HCT116 (cell line): Measurements from ENCODE around the gene NFAT5. TPM values are rescaled to one million over a fixed set of nuclear protein-coding genes. Genes with fewer than 3 reads are reported as not detected.

Source experiments
- ATAC-seq: fragments of 200-7000 bp; cut with Tn5 transposase; 2 replicates; pipeline ENCODE4 v1.9.1; 2020; ENCODE audit warnings: mild to moderate bottlenecking, moderate library complexity
- BruUV-seq: library from RNA; stranded (reverse); fragments of 400-500 nt; replicated peaks from 2 replicates; lab custom pipeline; 2021; lab: Mats Ljungman, UMichigan
- CTCF ChIA-PET: fragments of 300-600 bp; sonication (Branson Sonifier 250); formaldehyde crosslinking; loops from one replicate; lab custom pipeline; 2021; ENCODE audit warnings: antibody characterized with exemption; lab: Charles Lee
- POLR2A ChIA-PET: fragments of 300-600, 350-600 bp; sonication (Branson Sonifier 250); formaldehyde crosslinking; loops from one replicate; lab custom pipeline; 2021; ENCODE audit warnings: antibody characterized with exemption; lab: Charles Lee
- RAD21 ChIA-PET, 2 experiments: fragments of 300-600 bp; sonication (Branson Sonifier 250); formaldehyde crosslinking; loops; one replicate each; lab custom pipeline; 2023; ENCODE audit warnings: low total read pairs in 2 of 2; ENCODE audit not compliant: uncharacterized antibody in 2 of 2, unreplicated experiment in 2 of 2, low non-redundant PET in 1 of 2; lab: Charles Lee
- DNase-seq: peaks from one replicate; pipeline ENCODE4 v3.0.0-alpha.2; 2010; ENCODE audit warnings: low read depth, low spot score
- H2AFZ ChIP-seq: fragments of 200-600 bp; shearing (Covaris generic), sonication (generic); 2 replicates; pipeline ENCODE4 v1.6.1; 2017; ENCODE audit warnings: low read depth, mixed run types, mixed read lengths, antibody characterized with exemption, low read length; ENCODE audit not compliant: poor library complexity, severe bottlenecking
- H3K27ac ChIP-seq: 2 replicates; pipeline ENCODE4 v1.5.1; 2012; ENCODE audit warnings: low read depth, low read length
- H3K27me3 ChIP-seq: fragments of 200-600 bp; sonication (generic); 2 replicates; pipeline ENCODE4 v1.6.1; 2016; ENCODE audit warnings: mixed run types, low read length, mixed read lengths; ENCODE audit not compliant: insufficient read depth
- H3K36me3 ChIP-seq, 2 experiments: fragments of 200-500 bp in 1 of 2; fragments of 200-600 bp in 1 of 2; sonication (Bioruptor generic) in 1 of 2; sonication (generic) in 1 of 2; 2 replicates each; pipeline versions ENCODE4 v1.5.1 to v1.6.1; 2014 to 2016; ENCODE audit warnings: low read length in 2 of 2, inconsistent platforms in 1 of 2, mixed read lengths in 1 of 2, mixed run types in 1 of 2; ENCODE audit not compliant: insufficient read depth in 2 of 2, control insufficient read depth in 1 of 2
- H3K4me1 ChIP-seq, 2 experiments: fragments of 200-600 bp in 1 of 2; sonication (generic) in 1 of 2; 2 replicates each; pipeline versions ENCODE4 v1.5.1 to v1.6.1; 2012 to 2017; ENCODE audit warnings: low read length in 2 of 2, inconsistent platforms in 1 of 2, mild to moderate bottlenecking in 1 of 2, mixed read lengths in 1 of 2, mixed run types in 1 of 2, moderate library complexity in 1 of 2; ENCODE audit not compliant: insufficient read depth in 2 of 2, control insufficient read depth in 1 of 2
- H3K4me2 ChIP-seq: fragments of 200-600 bp; sonication (generic); 2 replicates; pipeline ENCODE4 v1.6.1; 2017; ENCODE audit warnings: mixed run types, low read length, mixed read lengths
- H3K4me3 ChIP-seq, 2 experiments: fragments of 200-600 bp in 1 of 2; sonication (generic) in 1 of 2; replicated peaks in 1 of 2; 2 replicates each; pipeline ENCODE4 v1.5.1; 2011 to 2016; ENCODE audit warnings: low read length in 2 of 2, control low read depth in 1 of 2, low read depth in 1 of 2, mild to moderate bottlenecking in 1 of 2, mixed read lengths in 1 of 2, mixed run types in 1 of 2
- H3K79me2 ChIP-seq: fragments of 200-600 bp; sonication (generic); 2 replicates; pipeline ENCODE4 v1.6.1; 2017; ENCODE audit warnings: mild to moderate bottlenecking, mixed run types, low read length, moderate library complexity, mixed read lengths; ENCODE audit not compliant: insufficient read depth
- H3K9ac ChIP-seq: fragments of 200-600 bp; sonication (generic); 2 replicates; pipeline ENCODE4 v1.6.1; 2016; ENCODE audit warnings: low read length, mixed read lengths
- H3K9me2 ChIP-seq: fragments of 200-600 bp; sonication (generic), shearing (Covaris generic); 2 replicates; pipeline ENCODE4 v1.6.1; 2017; ENCODE audit warnings: mixed run types, mild to moderate bottlenecking, moderate library complexity; ENCODE audit not compliant: insufficient read depth
- H3K9me3 ChIP-seq, 2 experiments: fragments of 200-500 bp in 1 of 2; fragments of 200-600 bp in 1 of 2; sonication (Bioruptor generic) in 1 of 2; sonication (generic) in 1 of 2; 2 replicates each; pipeline ENCODE4 v1.6.1; 2014 to 2017; ENCODE audit warnings: low read length in 2 of 2, mixed read lengths in 2 of 2, inconsistent platforms in 1 of 2, low read depth in 1 of 2, mild to moderate bottlenecking in 1 of 2, mixed run types in 1 of 2, moderate library complexity in 1 of 2; ENCODE audit not compliant: control insufficient read depth in 1 of 2, insufficient read depth in 1 of 2
- H4K20me1 ChIP-seq: fragments of 200-600 bp; sonication (generic), shearing (Covaris generic); 2 replicates; pipeline ENCODE4 v1.6.1; 2017; ENCODE audit warnings: mixed run types, mild to moderate bottlenecking, moderate library complexity; ENCODE audit not compliant: insufficient read depth
- CBX3 ChIP-seq: IDR thresholded peaks from 2 replicates; pipeline ENCODE4 v1.6.1; 2012; ENCODE audit warnings: low read depth
- CEBPB ChIP-seq: IDR thresholded peaks from 2 replicates; pipeline ENCODE4 v1.6.1; 2012; ENCODE audit warnings: low read depth
- EZH2 ChIP-seq: fragments of 200-600 bp; sonication (generic); IDR thresholded peaks from 2 replicates; pipeline ENCODE4 v1.6.1; 2017; ENCODE audit warnings: antibody characterized with exemption, mixed run types
- EZH2phosphoT487 ChIP-seq: fragments of 200-600 bp; IDR thresholded peaks from 2 replicates; pipeline ENCODE4 v1.6.1; 2018; ENCODE audit warnings: antibody characterized with exemption, borderline replicate concordance
- SIN3A ChIP-seq: IDR thresholded peaks from 2 replicates; pipeline ENCODE4 v1.6.1; 2012; ENCODE audit warnings: low read depth
- SP1 ChIP-seq: IDR thresholded peaks from 2 replicates; pipeline ENCODE4 v1.6.1; 2012; ENCODE audit warnings: low read depth
- intact Hi-C: fragments of 100-400 bp; cut with micrococcal nuclease; formaldehyde crosslinking; loops from 2 replicates; pipeline ENCODE4 v1.10.0; 2022
- total RNA-seq: library from RNA; stranded (reverse); gene quantifications from one replicate; pipeline ENCODE4 v1.2.1, GENCODE V29; 2021; ENCODE audit not compliant: unreplicated experiment

The NFAT5 gene
- total RNA-seq, 1 experiment from 2014 or later, result 67.4 TPM

GRCh38 chr16:69534720-69535119 is 31.0 kb upstream of the NFAT5 start:
- Histone ChIP-seq H3K27ac (no peak overlapping the region), H2AFZ (no peak overlapping the region), H3K9me2 (no peaks in the 10 kb centered on the region), H3K4me3 (no peak overlapping the region), H3K9me3 (no peaks in the 10 kb centered on the region), H3K9ac (peak overlapping the region; percentile 28; the same call in 1 of the 2 replicates), H3K4me1 (peaks cover 56 to 72% of the 10 kb centered on the region in 2 experiments), H3K36me3 (no peaks in the 10 kb centered on the region)
- ATAC-seq, result no peak
- ChIA-PET CTCF (no interaction called here), RAD21 (no interaction called here)
- TF ChIP-seq CBX3, result peak; percentile 56; the same call in 1 of the 2 replicates
- TF ChIP-seq EZH2, result no peak
- TF ChIP-seq, all 23 proteins: peak for 1
- DNase-seq, result no peak
- Histone ChIP-seq H3K4me2 (peak overlapping the region; percentile 29), H3K27me3 (no peaks in the 10 kb centered on the region), H4K20me1 (no peaks in the 10 kb centered on the region), H3K79me2 (no peaks in the 10 kb centered on the region)
- no TSS peak for BruUV-seq
- POLR2A ChIA-PET, result no interaction called here
- intact Hi-C loops, result loop anchor here (5.0 kb wide), 1 partner anchor 127 kb away; no protein-coding TSS in a partner anchor

DNA sequence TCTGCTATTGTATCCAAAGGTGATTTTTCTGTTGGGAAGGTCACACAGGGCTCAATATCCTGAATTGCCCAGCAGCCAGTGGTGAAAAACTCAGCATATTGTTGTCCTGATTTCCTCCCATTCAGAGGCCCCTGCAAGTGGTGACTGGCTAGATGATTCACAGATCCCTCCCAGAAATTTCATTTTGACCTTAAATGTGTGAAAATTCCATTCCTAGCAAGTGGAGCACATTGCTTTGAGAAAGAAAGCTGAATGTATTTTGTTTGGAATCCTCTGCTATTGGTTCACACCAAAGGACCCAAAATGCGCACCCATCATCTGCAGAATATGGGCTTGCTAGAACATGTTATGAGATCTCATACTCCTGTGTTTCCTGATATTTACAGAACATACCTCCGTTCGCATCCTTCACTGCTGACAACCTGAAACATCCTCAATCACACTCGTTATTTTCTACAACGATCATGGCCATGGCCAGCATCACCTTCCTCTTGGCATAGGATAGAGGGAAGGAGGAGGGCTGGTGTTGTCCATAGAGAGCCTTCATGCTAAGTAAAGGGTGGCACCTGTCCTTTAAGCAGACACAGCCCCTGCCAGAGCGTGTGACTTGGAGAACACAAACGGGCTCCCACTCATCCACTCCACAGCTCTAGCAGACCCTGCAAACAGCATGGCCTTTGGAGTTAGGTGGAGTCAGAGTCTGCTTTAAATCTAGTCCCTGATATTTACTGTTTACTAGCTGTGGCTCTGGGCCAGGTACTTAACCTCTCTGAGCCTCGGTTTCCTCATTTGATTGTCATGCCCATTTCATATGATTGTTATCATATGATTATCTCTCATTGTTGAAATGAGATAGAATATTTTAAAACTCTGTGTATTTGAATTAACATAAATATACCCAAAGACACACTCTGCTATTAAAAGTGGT is 30.4 kb upstream of the NFAT5 start:
- intact Hi-C loops, result no loop called here
- peaks cover 54 to 70% of the 10 kb centered on the region in 2 experiments for H3K4me1 ChIP-seq

More for the DNA sequence above, 30.4 kb upstream of the NFAT5 start:
- Histone ChIP-seq H3K27me3 (no peaks in the 10 kb centered on the region), H3K36me3 (no peaks in the 10 kb centered on the region), H3K4me2 (peak overlapping the region; percentile 29), H3K4me3 (no peak overlapping the region), H3K79me2 (no peaks in the 10 kb centered on the region), H3K9ac (peak overlapping the region; percentile 28; the same call in 1 of the 2 replicates), H4K20me1 (no peaks in the 10 kb centered on the region), H3K9me3 (no peaks in the 10 kb centered on the region), H2AFZ (no peak overlapping the region), H3K9me2 (no peaks in the 10 kb centered on the region), H3K27ac (no peak overlapping the region)
- no TSS peak for BruUV-seq
- CTCF ChIA-PET, result no interaction called here
- TF ChIP-seq CBX3 (no peak), SP1 (no peak), CEBPB (no peak), SIN3A (no peak), EZH2phosphoT487 (no peak)
- POLR2A ChIA-PET, result no interaction called here
- ATAC-seq (no peak), DNase-seq (no peak)
- RAD21 ChIA-PET, result no interaction called here
